ENCODE results near the gene SLC38A5. TPM values are rescaled to one million over a fixed set of nuclear protein-coding genes. Genes with fewer than 3 reads are reported as not detected.
A peak's percentile ranks its signal among the peaks of the same experiment; 100 is the strongest.

The SLC38A5 gene
- total and polyA plus RNA-seq, 2 of the 13 experiments (the other 11 are each of a cell fraction or from before 2014, with no cell fraction given), result 46.1 to 73.4 TPM

- Histone ChIP-seq H3K9ac (ENCODE audit: insufficient read depth, low read depth, low read length) (no peak overlapping the region), H3K9me3 (ENCODE audit: low read length) (no peaks in the 10 kb centered on the region), H2AFZ (ENCODE audit: low read length) (no peak overlapping the region), H3K4me1 (ENCODE audit: insufficient read depth, low read length) (peaks cover 3% of the 10 kb centered on the region), H3K4me2 (ENCODE audit: low read depth, low read length) (no peak overlapping the region), H3K4me3 (replicated peaks in 1 of 3; ENCODE audit: insufficient read depth in 1 of 3, low read depth in 2 of 3, low read length in 3 of 3) (no peak overlapping the region), H3K79me2 (ENCODE audit: insufficient read depth, low read length) (no peaks in the 10 kb centered on the region), H4K20me1 (ENCODE audit: insufficient read depth, low read length) (no peaks in the 10 kb centered on the region), H3K27ac (ENCODE audit: extremely low read length, insufficient read depth, low read length) (no peak overlapping the region), H3K27me3 (ENCODE audit: control insufficient read depth in 1 of 2, insufficient read depth in 2 of 2, low read length in 2 of 2) (no peaks in the 10 kb centered on the region), H3K36me3 (replicated peaks in 1 of 2; ENCODE audit: control insufficient read depth in 1 of 2, insufficient read depth in 2 of 2, low read length in 2 of 2) (no peaks in the 10 kb centered on the region)
- intact Hi-C loops (cut with micrococcal nuclease; ENCODE audit: unreplicated experiment), result no loop called here
- no TSS peak for BruUV-seq (replicated peaks)
- in situ Hi-C loops (cut with HindIII; ENCODE audit: extremely low pct_ligation_motif_present, low pct_unique_long_range_greater_than_20kb), result no loop called here
- ChIA-PET POLR2A (no interaction called here), CTCF (ENCODE audit: low intra/inter-chr PET ratio, low total read pairs) (no interaction called here)
- ATAC-seq, result no peak
- WGBS (ENCODE audit: low lambda C conversion rate), result 93% methylated on average over 7 of the region's 10 CpGs
- no peak for DNase-seq (ENCODE audit: low spot score)
- TF ChIP-seq HDAC6 (IDR thresholded peaks at IDR 0.05; ENCODE audit: low read depth, low read length) (no peak), PRDM10 (CRISPR knock-in tag; IDR thresholded peaks at IDR 0.05; ENCODE audit: low read depth) (no peak), KLF13 (CRISPR knock-in tag; IDR thresholded peaks at IDR 0.05) (no peak), ZNF552 (CRISPR knock-in tag; IDR thresholded peaks at IDR 0.05; ENCODE audit: borderline replicate concordance) (no peak)
- no peak for FAIRE-seq
These were observed 45.8 kb upstream of the SLC38A5 start for GRCh38 chrX:48515842-48516241.

DNA sequence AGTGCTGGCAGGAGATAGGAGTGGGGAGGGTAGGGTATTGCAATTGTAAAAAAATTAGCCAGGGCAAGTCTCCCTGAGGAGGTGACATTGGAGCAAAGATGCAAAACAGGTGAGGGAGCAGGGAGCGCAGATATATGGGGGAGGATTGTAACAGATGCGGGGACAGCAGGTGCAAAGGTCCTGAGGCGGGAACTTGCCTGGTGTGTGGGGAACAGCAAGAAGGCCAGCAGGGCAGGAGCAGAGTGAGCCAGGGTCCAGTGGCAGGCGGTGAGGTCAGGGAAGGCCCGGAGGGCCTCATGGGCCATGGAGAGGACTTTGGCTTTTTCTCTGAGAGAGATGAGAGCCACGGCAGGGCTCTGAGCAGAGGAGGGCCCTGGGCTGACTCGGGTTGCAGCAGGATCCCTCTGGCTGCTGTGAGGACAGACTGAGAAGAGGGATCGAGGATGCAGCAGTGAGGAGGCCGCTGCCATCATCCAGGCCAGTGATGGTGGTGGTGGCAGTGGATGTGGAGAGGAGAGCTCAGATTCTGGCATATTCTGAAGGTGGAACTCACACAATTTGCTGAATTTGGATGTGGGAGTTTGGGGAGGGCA, 44.9 kb upstream of the SLC38A5 start:
- WGBS (ENCODE audit: low lambda C conversion rate), result 69% methylated on average over 7 of the region's 9 CpGs
- Histone ChIP-seq H3K79me2 (ENCODE audit: insufficient read depth, low read length) (no peaks in the 10 kb centered on the region), H3K36me3 (replicated peaks in 1 of 2; ENCODE audit: control insufficient read depth in 1 of 2, insufficient read depth in 2 of 2, low read length in 2 of 2) (no peaks in the 10 kb centered on the region), H2AFZ (ENCODE audit: low read length) (no peak overlapping the region), H3K4me3 (replicated peaks in 1 of 3; ENCODE audit: insufficient read depth in 1 of 3, low read depth in 2 of 3, low read length in 3 of 3) (no peak overlapping the region), H3K9ac (ENCODE audit: insufficient read depth, low read depth, low read length) (no peak overlapping the region), H3K27me3 (ENCODE audit: control insufficient read depth in 1 of 2, insufficient read depth in 2 of 2, low read length in 2 of 2) (no peaks in the 10 kb centered on the region), H4K20me1 (ENCODE audit: insufficient read depth, low read length) (no peaks in the 10 kb centered on the region), H3K27ac (ENCODE audit: extremely low read length, insufficient read depth, low read length) (no peak overlapping the region), H3K4me2 (ENCODE audit: low read depth, low read length) (no peak overlapping the region), H3K9me3 (ENCODE audit: low read length) (no peaks in the 10 kb centered on the region), H3K4me1 (ENCODE audit: insufficient read depth, low read length) (no peaks in the 10 kb centered on the region)
- ATAC-seq (peak; percentile 33; the same call in 2 of the 3 replicates), FAIRE-seq (no peak), DNase-seq (ENCODE audit: low spot score) (no peak)
- no TSS peak for BruUV-seq (replicated peaks)
- CTCF ChIA-PET (ENCODE audit: low intra/inter-chr PET ratio, low total read pairs), result no interaction called here
- intact Hi-C loops (cut with micrococcal nuclease; ENCODE audit: unreplicated experiment), result no loop called here
- in situ Hi-C loops (cut with HindIII; ENCODE audit: extremely low pct_ligation_motif_present, low pct_unique_long_range_greater_than_20kb), result no loop called here
- POLR2A ChIA-PET, result no interaction called here
- no peak for TF ChIP-seq CC2D1A (CRISPR knock-in tag; IDR thresholded peaks at IDR 0.05)
- TF ChIP-seq SUZ12 (IDR thresholded peaks at IDR 0.05; ENCODE audit: low read depth, low read length), result no peak
- no peak for TF ChIP-seq ZNF746 (CRISPR knock-in tag; IDR thresholded peaks at IDR 0.05)
- no peak for TF ChIP-seq AGO1 (IDR thresholded peaks at IDR 0.05; ENCODE audit: low read depth, low read length, poor library complexity, severe bottlenecking)
- 0 out of 2 replicates have a peak, but pooled peaks have one; percentile 3 for TF ChIP-seq HNF4A (CRISPR knock-in tag; IDR thresholded peaks at IDR 0.05)
- peak; percentile 67 for TF ChIP-seq ZMYM3 (CRISPR knock-in tag; IDR thresholded peaks at IDR 0.05)
- no peak for TF ChIP-seq NFYC (CRISPR knock-in tag; IDR thresholded peaks at IDR 0.05)
- TF ChIP-seq, protein P1, sequence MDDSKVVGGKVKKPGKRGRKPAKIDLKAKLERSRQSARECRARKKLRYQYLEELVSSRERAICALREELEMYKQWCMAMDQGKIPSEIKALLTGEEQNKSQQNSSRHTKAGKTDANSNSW (CRISPR knock-in tag; IDR thresholded peaks at IDR 0.05; ENCODE audit: borderline replicate concordance), result no peak
- no peak for TF ChIP-seq NAIF1 (CRISPR knock-in tag; IDR thresholded peaks at IDR 0.05; ENCODE audit: borderline replicate concordance)

Measured in HepG2 (cell line).